Hepatocyte (in vitro differentiated cells): Measurements from ENCODE around the gene FAU. TPM values are rescaled to one million over a fixed set of nuclear protein-coding genes. Genes with fewer than 3 reads are reported as not detected.

Experiments
- DNase-seq: peaks from one replicate; pipeline ENCODE4 v3.0.0-alpha.2; 2016; ENCODE audit warnings: low spot score
- H2AFZ ChIP-seq: fragments of 200-600 bp; sonication (generic); 2 replicates; pipeline ENCODE4 v1.6.0; 2016; ENCODE audit warnings: antibody characterized with exemption, mild to moderate bottlenecking
- H3K27ac ChIP-seq: fragments of 200-600 bp; sonication (generic); 2 replicates; pipeline ENCODE4 v1.5.1; 2016; ENCODE audit warnings: mild to moderate bottlenecking
- H3K27me3 ChIP-seq: fragments of 200-600 bp; sonication (generic); 2 replicates; pipeline ENCODE4 v1.6.1; 2016
- H3K36me3 ChIP-seq: fragments of 200-600 bp; sonication (generic); replicated peaks from 2 replicates; pipeline ENCODE4 v1.5.1; 2016; ENCODE audit warnings: low read depth; ENCODE audit not compliant: insufficient read depth
- H3K4me1 ChIP-seq: fragments of 200-600 bp; sonication (generic); 2 replicates; pipeline ENCODE4 v1.5.1; 2016; ENCODE audit warnings: mild to moderate bottlenecking, moderate library complexity; ENCODE audit not compliant: insufficient read depth
- H3K4me2 ChIP-seq: fragments of 200-600 bp; sonication (generic); 2 replicates; pipeline ENCODE4 v1.6.0; 2016
- H3K4me3 ChIP-seq: fragments of 200-600 bp; sonication (generic); 2 replicates; pipeline ENCODE4 v1.5.1; 2016; ENCODE audit warnings: mild to moderate bottlenecking
- H3K79me2 ChIP-seq: fragments of 200-600 bp; sonication (generic); 2 replicates; pipeline ENCODE4 v1.6.0; 2017; ENCODE audit warnings: mild to moderate bottlenecking
- H3K9me2 ChIP-seq: fragments of 200-600 bp; sonication (generic); replicated peaks from 2 replicates; pipeline ENCODE4 v1.6.0; 2017; ENCODE audit warnings: mild to moderate bottlenecking; ENCODE audit not compliant: insufficient read depth
- H3K9me3 ChIP-seq: fragments of 200-600 bp; sonication (generic); 2 replicates; pipeline ENCODE4 v1.5.1; 2016; ENCODE audit warnings: low read depth, mild to moderate bottlenecking
- H4K20me1 ChIP-seq: fragments of 200-600 bp; sonication (generic); 2 replicates; pipeline ENCODE4 v1.6.0; 2016; ENCODE audit warnings: mild to moderate bottlenecking; ENCODE audit not compliant: insufficient read depth, poor library complexity, severe bottlenecking
- EZH2 ChIP-seq: fragments of 200-600 bp; sonication (generic); IDR thresholded peaks from 2 replicates; pipeline ENCODE4 v1.6.1; 2016; ENCODE audit warnings: antibody characterized with exemption, mild to moderate bottlenecking, borderline replicate concordance
- EZH2phosphoT487 ChIP-seq: fragments of 200-600 bp; sonication (generic); IDR thresholded peaks from one replicate; pipeline ENCODE4 v1.6.1; 2018; ENCODE audit warnings: antibody characterized with exemption, mild to moderate bottlenecking, low read depth, moderate library complexity; ENCODE audit not compliant: unreplicated experiment, severe bottlenecking
- WGBS: methylation state at CpG from one replicate; pipeline ENCODE4 v1.1.6; 2016; ENCODE audit warnings: low lambda C conversion rate; ENCODE audit errors: missing lambda C conversion rate; 5-methylcytosine and 5-hydroxymethylcytosine counted together
- polyA plus RNA-seq: library from polyadenylated mRNA; unstranded; fragments of >200 nt; fragmentation: Nextera tagmentation; extraction: Ambion mirVana; gene quantifications from 2 replicates; pipeline ENCODE4 v1.2.1, GENCODE V29; 2016
- total RNA-seq: library from RNA; depleted of rRNA; stranded (reverse); fragments of >200 nt; gene quantifications from 2 replicates; pipeline ENCODE4 v1.2.3, GENCODE V29; 2014
- TF ChIP-seq, protein P1 (sequence below): fragments of 200-600 bp; sonication (generic); IDR thresholded peaks from 2 replicates; pipeline ENCODE4 v1.5.1; 2016; ENCODE audit warnings: antibody characterized with exemption, mild to moderate bottlenecking; ENCODE audit not compliant: poor library complexity

The FAU gene
- total and polyA plus RNA-seq, 2 experiments from 2014 or later = 211 to 434 TPM

- H3K79me2 ChIP-seq = peaks cover 32% of the 10 kb centered on the region
- H3K27ac ChIP-seq = peak overlapping the region; percentile 97
- no peaks in the 10 kb centered on the region for H4K20me1 ChIP-seq
- H3K4me2 ChIP-seq = peak overlapping the region; percentile 82
- peaks cover 9% of the 10 kb centered on the region for H3K4me1 ChIP-seq
- TF ChIP-seq EZH2 (no peak), EZH2phosphoT487 (no peak)
- H2AFZ ChIP-seq = peak overlapping the region; percentile 88
- WGBS = 5% methylated on average over 13 of the region's 13 CpGs
- peak overlapping the region; percentile 54 for H3K4me3 ChIP-seq
- DNase-seq = no peak
- H3K9me3 ChIP-seq = no peaks in the 10 kb centered on the region
- H3K27me3 ChIP-seq = no peaks in the 10 kb centered on the region
- H3K9me2 ChIP-seq = no peaks in the 10 kb centered on the region
- H3K36me3 ChIP-seq = no peaks in the 10 kb centered on the region
Observed at GRCh38 chr11:65083134-65083833, 38.6 kb downstream of the FAU start.

GRCh38 chr11:65078786-65079342 is 43.1 kb downstream of the FAU start:
- H3K36me3 ChIP-seq = no peaks in the 10 kb centered on the region
- no peaks in the 10 kb centered on the region for H4K20me1 ChIP-seq
- H3K27ac ChIP-seq = no peak overlapping the region
- TF ChIP-seq, protein P1, sequence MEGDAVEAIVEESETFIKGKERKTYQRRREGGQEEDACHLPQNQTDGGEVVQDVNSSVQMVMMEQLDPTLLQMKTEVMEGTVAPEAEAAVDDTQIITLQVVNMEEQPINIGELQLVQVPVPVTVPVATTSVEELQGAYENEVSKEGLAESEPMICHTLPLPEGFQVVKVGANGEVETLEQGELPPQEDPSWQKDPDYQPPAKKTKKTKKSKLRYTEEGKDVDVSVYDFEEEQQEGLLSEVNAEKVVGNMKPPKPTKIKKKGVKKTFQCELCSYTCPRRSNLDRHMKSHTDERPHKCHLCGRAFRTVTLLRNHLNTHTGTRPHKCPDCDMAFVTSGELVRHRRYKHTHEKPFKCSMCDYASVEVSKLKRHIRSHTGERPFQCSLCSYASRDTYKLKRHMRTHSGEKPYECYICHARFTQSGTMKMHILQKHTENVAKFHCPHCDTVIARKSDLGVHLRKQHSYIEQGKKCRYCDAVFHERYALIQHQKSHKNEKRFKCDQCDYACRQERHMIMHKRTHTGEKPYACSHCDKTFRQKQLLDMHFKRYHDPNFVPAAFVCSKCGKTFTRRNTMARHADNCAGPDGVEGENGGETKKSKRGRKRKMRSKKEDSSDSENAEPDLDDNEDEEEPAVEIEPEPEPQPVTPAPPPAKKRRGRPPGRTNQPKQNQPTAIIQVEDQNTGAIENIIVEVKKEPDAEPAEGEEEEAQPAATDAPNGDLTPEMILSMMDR = no peak
- no peak for TF ChIP-seq EZH2
- TF ChIP-seq EZH2phosphoT487 = no peak
- no peaks in the 10 kb centered on the region for H3K9me3 ChIP-seq
- H2AFZ ChIP-seq = no peak overlapping the region
- peaks cover 17% of the 10 kb centered on the region for H3K79me2 ChIP-seq
- H3K4me3 ChIP-seq = no peak overlapping the region
- no peaks in the 10 kb centered on the region for H3K4me1 ChIP-seq
- H3K27me3 ChIP-seq = no peaks in the 10 kb centered on the region
- no peak overlapping the region for H3K4me2 ChIP-seq
- no peaks in the 10 kb centered on the region for H3K9me2 ChIP-seq
- DNase-seq = no peak
- 89% methylated on average over 9 of the region's 9 CpGs for WGBS

DNA sequence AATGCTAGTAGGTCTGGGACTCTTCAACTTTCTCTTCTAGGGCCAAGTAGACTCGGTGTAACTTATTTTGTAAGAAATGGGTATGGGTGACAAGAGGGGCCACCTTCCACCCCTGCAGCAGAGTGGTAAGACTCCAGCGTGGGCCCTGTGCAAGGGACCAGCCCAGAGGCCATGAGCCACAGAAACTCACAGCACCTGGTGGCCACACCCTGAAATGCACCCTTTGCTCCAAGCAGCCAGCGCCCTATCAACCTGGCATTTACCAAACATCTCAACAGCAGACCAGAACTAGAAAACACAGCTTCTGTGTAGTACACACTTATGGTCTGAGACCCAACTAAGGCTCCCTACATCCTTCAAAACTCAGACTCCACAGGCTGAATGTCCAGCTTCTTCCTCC is 43.8 kb downstream of the FAU start:
- H3K36me3 ChIP-seq = no peaks in the 10 kb centered on the region
- no peak overlapping the region for H3K4me2 ChIP-seq
- H4K20me1 ChIP-seq = no peaks in the 10 kb centered on the region
- no peak overlapping the region for H2AFZ ChIP-seq
- peaks cover 12% of the 10 kb centered on the region for H3K79me2 ChIP-seq
- peak; percentile 76 for DNase-seq
- no peaks in the 10 kb centered on the region for H3K9me3 ChIP-seq
- H3K9me2 ChIP-seq = no peaks in the 10 kb centered on the region
- H3K4me3 ChIP-seq = no peak overlapping the region
- TF ChIP-seq, protein P1 = peak; percentile 31
- TF ChIP-seq EZH2phosphoT487 = no peak
- TF ChIP-seq EZH2 = no peak
- no peak overlapping the region for H3K27ac ChIP-seq
- H3K27me3 ChIP-seq = no peaks in the 10 kb centered on the region
- no peaks in the 10 kb centered on the region for H3K4me1 ChIP-seq
- 70% methylated on average over 3 of the region's 3 CpGs for WGBS

DNA sequence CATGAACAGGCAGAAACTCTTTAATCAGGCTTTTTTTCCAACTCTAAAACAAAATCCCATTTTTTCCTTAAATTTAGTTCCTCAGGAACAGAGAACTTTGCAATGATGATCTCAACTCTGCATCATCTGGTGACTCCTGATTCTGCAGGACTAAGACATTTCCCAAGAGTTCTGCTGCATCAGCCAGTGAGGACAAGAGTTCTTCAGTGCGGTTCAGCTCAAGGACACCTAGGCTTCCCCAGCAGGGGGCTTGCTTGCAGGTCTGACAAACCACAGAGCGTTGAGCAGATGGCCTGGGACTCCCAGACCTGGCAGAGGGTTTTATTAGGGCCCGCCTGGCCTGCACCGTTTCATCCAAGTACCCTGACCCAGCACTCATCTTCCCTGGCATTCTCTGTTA is 44.5 kb downstream of the FAU start:
- no peak for DNase-seq
- H3K79me2 ChIP-seq = peaks cover 5% of the 10 kb centered on the region
- TF ChIP-seq EZH2phosphoT487 (no peak), EZH2 (no peak)
- TF ChIP-seq, protein P1 = no peak
- H3K4me1 ChIP-seq = no peaks in the 10 kb centered on the region
- H3K9me2 ChIP-seq = no peaks in the 10 kb centered on the region
- H3K27ac ChIP-seq = no peak overlapping the region
- H4K20me1 ChIP-seq = no peaks in the 10 kb centered on the region
- H3K4me3 ChIP-seq = no peak overlapping the region
- no peak overlapping the region for H3K4me2 ChIP-seq
- WGBS = 75% methylated on average over 4 of the region's 4 CpGs
- H2AFZ ChIP-seq = no peak overlapping the region
- no peaks in the 10 kb centered on the region for H3K27me3 ChIP-seq
- H3K9me3 ChIP-seq = no peaks in the 10 kb centered on the region
- H3K36me3 ChIP-seq = no peaks in the 10 kb centered on the region
